Dendritic cell treated with granulocyte-macrophage colony-stimulating factor and Interleukin-4, amounts not matched to agents 40 ng/mL and 50 ng/mL, for 4 days (primary cell): ENCODE results near the gene ADGRB3.

Source experiments
- H3K27ac Mint-ChIP-seq: one replicate; pipeline ENCODE4 v1.8.0; 2022; ENCODE audit warnings: mild to moderate bottlenecking, mixed read lengths
- H3K27me3 Mint-ChIP-seq: one replicate; pipeline ENCODE4 v1.8.0; 2022; ENCODE audit warnings: mild to moderate bottlenecking, mixed read lengths
- H3K36me3 Mint-ChIP-seq: one replicate; pipeline ENCODE4 v1.8.0; 2022; ENCODE audit warnings: low read depth, mixed read lengths
- H3K4me1 Mint-ChIP-seq: one replicate; pipeline ENCODE4 v1.8.0; 2022; ENCODE audit warnings: low read depth, mixed read lengths
- H3K4me3 Mint-ChIP-seq: one replicate; pipeline ENCODE4 v1.8.0; 2022; ENCODE audit warnings: mild to moderate bottlenecking, moderate library complexity, mixed read lengths
- H3K9me3 Mint-ChIP-seq: one replicate; pipeline ENCODE4 v1.8.0; 2022; ENCODE audit warnings: mixed read lengths
- intact Hi-C: fragments of 100-400 bp; cut with micrococcal nuclease; formaldehyde crosslinking; loops from one replicate; pipeline ENCODE4 v1.15.0; 2022

ADGRB3 gene

DNA sequence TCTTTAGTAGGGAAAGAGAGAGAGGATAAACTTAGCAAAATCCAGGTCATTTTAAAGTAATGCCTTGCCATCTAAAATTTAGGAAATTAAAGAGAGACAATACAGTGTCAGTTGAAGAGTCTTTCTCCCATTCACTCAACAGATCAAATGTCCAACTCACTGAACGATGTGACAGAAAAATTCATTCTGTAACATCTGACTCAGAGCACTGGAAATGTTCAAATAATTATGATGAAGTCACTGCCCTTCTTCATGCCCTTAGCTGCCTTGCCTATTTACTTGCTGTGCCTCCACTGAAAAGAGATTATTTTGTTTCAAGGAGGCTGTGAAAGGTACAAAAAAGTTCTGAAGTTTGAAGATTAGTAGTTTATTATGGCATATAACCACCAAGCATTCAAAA lies 434.8 kb downstream of the ADGRB3 start:
- intact Hi-C loops = no loop called here
- no peaks in the 10 kb centered on the region for H3K4me1 Mint-ChIP-seq
- no peak overlapping the region for H3K4me3 Mint-ChIP-seq
- H3K9me3 Mint-ChIP-seq = no peaks in the 10 kb centered on the region
- H3K27ac Mint-ChIP-seq = no peak overlapping the region
- H3K36me3 Mint-ChIP-seq = no peaks in the 10 kb centered on the region
- no peaks in the 10 kb centered on the region for H3K27me3 Mint-ChIP-seq

DNA sequence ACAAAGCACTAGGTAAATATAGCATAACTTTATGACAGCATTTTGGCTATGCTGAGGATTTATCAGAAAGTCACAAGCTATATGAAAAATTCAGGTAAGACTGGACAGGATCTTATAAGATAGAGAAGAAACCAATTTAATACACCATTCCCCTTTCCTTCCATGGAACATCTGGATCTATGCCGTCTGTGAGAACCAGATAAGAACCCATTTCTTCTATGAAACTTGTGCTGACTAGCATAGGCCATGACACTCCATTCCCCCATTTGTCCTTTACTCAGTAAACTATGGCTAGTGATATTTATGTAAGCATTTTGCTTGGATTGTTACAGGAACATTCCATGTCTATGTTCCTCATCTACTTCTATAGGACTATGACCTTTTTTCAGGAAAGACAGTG lies 437.7 kb downstream of the ADGRB3 start:
- Mint-ChIP-seq H3K4me1 (no peaks in the 10 kb centered on the region), H3K4me3 (no peak overlapping the region), H3K27ac (no peak overlapping the region), H3K36me3 (no peaks in the 10 kb centered on the region), H3K27me3 (no peaks in the 10 kb centered on the region), H3K9me3 (no peaks in the 10 kb centered on the region)
- intact Hi-C loops = no loop called here

GRCh38 chr6:69084746-69085335 lies 449.8 kb downstream of the ADGRB3 start:
- Mint-ChIP-seq H3K4me1 (no peaks in the 10 kb centered on the region), H3K27me3 (no peaks in the 10 kb centered on the region), H3K36me3 (no peaks in the 10 kb centered on the region), H3K9me3 (no peaks in the 10 kb centered on the region), H3K27ac (no peak overlapping the region), H3K4me3 (no peak overlapping the region)
- intact Hi-C loops = no loop called here

DNA sequence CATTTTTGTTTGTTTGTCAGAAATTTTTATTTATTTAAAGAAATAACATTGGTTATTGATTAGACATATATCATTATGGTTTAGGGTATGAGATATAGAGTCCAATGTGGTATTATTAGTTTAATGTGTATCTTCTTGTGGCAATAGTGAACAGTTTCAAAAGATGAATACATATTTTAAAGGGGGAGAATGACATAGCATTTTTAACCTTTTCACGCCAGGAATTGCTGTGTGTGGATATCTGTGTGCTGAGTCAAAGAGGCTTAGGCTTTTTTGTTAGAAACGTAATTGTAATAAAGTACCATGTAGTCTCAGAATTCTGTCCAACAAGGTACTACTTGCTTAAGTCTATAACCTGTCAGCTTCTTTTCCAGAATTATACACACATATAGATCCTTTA lies 451.6 kb downstream of the ADGRB3 start:
- Mint-ChIP-seq H3K4me1 (no peaks in the 10 kb centered on the region), H3K9me3 (no peaks in the 10 kb centered on the region), H3K4me3 (no peak overlapping the region), H3K27me3 (no peaks in the 10 kb centered on the region), H3K36me3 (no peaks in the 10 kb centered on the region), H3K27ac (no peak overlapping the region)
- intact Hi-C loops = no loop called here

GRCh38 chr6:69089539-69089938 lies 454.5 kb downstream of the ADGRB3 start:
- intact Hi-C loops = no loop called here
- Mint-ChIP-seq H3K9me3 (no peaks in the 10 kb centered on the region), H3K27me3 (no peaks in the 10 kb centered on the region), H3K27ac (no peak overlapping the region), H3K4me3 (no peak overlapping the region), H3K4me1 (no peaks in the 10 kb centered on the region), H3K36me3 (no peaks in the 10 kb centered on the region)

DNA sequence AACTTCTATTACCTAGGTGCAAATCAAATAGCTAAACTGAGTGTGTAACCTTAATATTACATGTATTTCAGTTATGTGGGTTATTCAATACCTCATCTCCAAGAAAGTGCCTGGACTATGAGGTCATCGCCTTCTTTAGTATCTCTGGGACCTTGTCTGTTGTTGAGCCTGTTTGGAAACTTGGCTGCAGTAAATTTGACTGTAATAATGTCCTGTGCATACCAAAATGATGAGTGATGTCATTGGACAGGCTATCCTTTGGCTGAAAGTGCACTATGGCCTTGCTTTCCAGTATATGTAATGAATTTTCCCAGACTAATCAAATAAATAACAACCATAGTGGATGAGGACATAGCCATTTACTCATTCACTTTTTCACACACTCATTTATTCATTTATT lies 455.1 kb downstream of the ADGRB3 start:
- Mint-ChIP-seq H3K9me3 (no peaks in the 10 kb centered on the region), H3K27ac (no peak overlapping the region), H3K27me3 (no peaks in the 10 kb centered on the region), H3K4me3 (no peak overlapping the region), H3K36me3 (no peaks in the 10 kb centered on the region), H3K4me1 (no peaks in the 10 kb centered on the region)
- intact Hi-C loops = no loop called here

- Mint-ChIP-seq H3K9me3 (peaks cover 13% of the 10 kb centered on the region), H3K36me3 (no peaks in the 10 kb centered on the region), H3K27me3 (no peaks in the 10 kb centered on the region), H3K4me3 (no peak overlapping the region), H3K4me1 (no peaks in the 10 kb centered on the region), H3K27ac (no peak overlapping the region)
- intact Hi-C loops = no loop called here
Measured at GRCh38 chr6:69096681-69097080, 461.6 kb downstream of the ADGRB3 start.

DNA sequence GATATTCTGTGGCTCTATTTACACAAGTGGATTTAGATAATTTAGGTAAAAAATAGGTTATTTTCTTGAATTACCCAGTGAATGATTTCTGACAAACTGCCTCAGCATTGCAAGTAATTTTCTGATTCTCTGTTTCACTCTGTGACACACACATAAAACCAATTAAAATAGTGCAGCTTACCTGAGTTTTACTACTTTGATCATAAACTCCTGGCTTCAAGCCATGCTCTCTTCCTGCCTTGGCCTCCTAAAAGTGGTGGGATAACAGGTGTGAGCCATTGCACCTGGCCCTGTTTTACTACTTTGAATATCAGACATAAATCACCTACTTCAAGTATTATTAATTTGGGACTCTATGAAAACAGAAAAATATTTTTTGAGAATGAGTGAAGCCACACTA lies 462.9 kb downstream of the ADGRB3 start:
- no peaks in the 10 kb centered on the region for H3K4me1 Mint-ChIP-seq
- H3K27ac Mint-ChIP-seq = no peak overlapping the region
- peaks cover 13% of the 10 kb centered on the region for H3K9me3 Mint-ChIP-seq
- no peak overlapping the region for H3K4me3 Mint-ChIP-seq
- H3K36me3 Mint-ChIP-seq = no peaks in the 10 kb centered on the region
- H3K27me3 Mint-ChIP-seq = no peaks in the 10 kb centered on the region
- intact Hi-C loops = no loop called here

DNA sequence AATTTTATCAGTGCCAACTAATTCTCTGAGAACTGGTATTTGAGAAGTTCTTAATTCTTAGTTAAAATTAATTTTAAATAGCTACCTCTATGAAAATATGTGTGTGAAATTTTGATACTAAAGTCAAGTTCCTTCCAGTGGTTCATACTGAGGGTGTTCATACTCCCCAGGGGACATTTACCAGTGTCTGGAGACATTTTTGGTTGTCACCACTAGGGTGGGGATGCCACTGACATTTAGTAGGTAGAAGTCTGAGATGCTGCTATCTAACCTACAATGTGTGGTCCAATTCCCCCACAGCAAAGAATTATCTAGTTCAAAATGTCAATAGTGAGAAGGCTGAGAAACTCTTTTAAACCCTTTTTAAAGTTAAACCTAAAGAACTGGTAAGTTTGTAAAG lies 463.8 kb downstream of the ADGRB3 start:
- H3K4me3 Mint-ChIP-seq = no peak overlapping the region
- H3K36me3 Mint-ChIP-seq = no peaks in the 10 kb centered on the region
- H3K4me1 Mint-ChIP-seq = no peaks in the 10 kb centered on the region
- H3K27me3 Mint-ChIP-seq = no peaks in the 10 kb centered on the region
- no peak overlapping the region for H3K27ac Mint-ChIP-seq
- intact Hi-C loops = no loop called here
- H3K9me3 Mint-ChIP-seq = peaks cover 13% of the 10 kb centered on the region

DNA sequence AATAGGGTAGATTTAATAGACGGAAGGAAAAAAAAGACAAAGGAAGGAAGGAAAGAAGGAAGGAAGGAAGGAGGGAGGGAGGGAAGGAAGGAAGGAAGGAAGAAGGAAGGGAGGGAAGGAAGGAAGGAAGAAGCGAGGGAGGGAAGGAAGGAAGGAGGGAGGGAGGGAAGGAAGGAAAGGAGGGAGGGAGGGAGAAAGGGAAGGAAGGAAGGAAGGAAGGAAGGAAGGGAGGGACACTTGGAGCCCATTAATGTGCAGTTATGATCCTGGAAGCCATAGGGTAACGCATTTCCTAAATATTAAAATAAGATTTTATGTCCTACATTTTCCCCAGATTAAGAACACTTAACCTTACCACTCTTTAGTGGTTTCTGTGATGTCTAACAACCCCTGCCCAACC lies 465.7 kb downstream of the ADGRB3 start:
- Mint-ChIP-seq H3K27me3 (no peaks in the 10 kb centered on the region), H3K9me3 (peaks cover 23% of the 10 kb centered on the region), H3K36me3 (no peaks in the 10 kb centered on the region), H3K4me3 (no peak overlapping the region), H3K4me1 (no peaks in the 10 kb centered on the region), H3K27ac (no peak overlapping the region)
- intact Hi-C loops = no loop called here

DNA sequence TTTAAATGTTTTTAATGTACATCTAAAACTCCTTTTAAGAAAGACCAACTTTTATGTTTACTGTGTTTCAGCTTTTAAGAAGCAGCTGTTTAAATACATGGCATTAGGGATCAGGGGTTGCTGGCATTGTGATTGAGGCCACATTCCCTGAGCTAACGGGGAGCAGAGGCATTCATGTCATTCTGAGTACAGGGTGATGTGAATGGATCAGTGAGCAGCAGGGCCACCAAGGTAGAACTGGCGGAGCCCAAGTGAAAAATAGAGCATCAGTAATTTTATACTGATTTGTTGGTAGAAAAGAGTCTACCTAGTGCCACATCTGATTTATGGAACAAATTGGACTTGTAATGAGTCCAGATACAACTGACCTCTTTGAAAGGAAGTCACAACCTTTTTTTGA lies 467.3 kb downstream of the ADGRB3 start:
- Mint-ChIP-seq H3K4me3 (no peak overlapping the region), H3K27me3 (no peaks in the 10 kb centered on the region), H3K4me1 (no peaks in the 10 kb centered on the region), H3K9me3 (peaks cover 23% of the 10 kb centered on the region), H3K36me3 (no peaks in the 10 kb centered on the region), H3K27ac (no peak overlapping the region)
- intact Hi-C loops = no loop called here

DNA sequence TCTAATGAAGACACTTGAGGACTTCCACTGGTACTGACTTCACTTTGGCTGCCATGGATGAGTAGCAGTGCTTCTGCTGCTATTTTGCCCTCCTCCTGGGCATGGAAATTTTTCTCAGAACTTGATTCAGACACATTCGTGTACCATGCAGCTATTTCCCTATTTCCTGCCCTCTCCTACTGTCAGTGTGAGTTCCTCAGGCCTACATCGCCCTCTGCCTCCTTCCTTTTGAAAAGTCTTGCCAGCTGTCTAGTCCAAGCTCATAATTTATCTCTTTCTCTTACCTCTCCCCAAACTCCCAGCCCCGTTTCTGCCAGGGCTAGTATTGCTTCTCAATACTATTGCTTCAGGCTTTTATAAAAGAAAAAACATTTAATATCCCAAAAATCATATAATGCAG lies 470.2 kb downstream of the ADGRB3 start:
- H3K36me3 Mint-ChIP-seq = no peaks in the 10 kb centered on the region
- H3K27ac Mint-ChIP-seq = no peak overlapping the region

GRCh38 chr6:69106511-69106910 lies 471.4 kb downstream of the ADGRB3 start:
- Mint-ChIP-seq H3K27me3 (no peaks in the 10 kb centered on the region), H3K4me1 (no peaks in the 10 kb centered on the region), H3K4me3 (no peak overlapping the region), H3K27ac (no peak overlapping the region), H3K9me3 (peaks cover 10% of the 10 kb centered on the region), H3K36me3 (no peaks in the 10 kb centered on the region)
- intact Hi-C loops = no loop called here

More for the DNA sequence above, 470.2 kb downstream of the ADGRB3 start:
- Mint-ChIP-seq H3K27me3 (no peaks in the 10 kb centered on the region), H3K4me1 (no peaks in the 10 kb centered on the region), H3K9me3 (peaks cover 21% of the 10 kb centered on the region), H3K4me3 (no peak overlapping the region)
- intact Hi-C loops = no loop called here

DNA sequence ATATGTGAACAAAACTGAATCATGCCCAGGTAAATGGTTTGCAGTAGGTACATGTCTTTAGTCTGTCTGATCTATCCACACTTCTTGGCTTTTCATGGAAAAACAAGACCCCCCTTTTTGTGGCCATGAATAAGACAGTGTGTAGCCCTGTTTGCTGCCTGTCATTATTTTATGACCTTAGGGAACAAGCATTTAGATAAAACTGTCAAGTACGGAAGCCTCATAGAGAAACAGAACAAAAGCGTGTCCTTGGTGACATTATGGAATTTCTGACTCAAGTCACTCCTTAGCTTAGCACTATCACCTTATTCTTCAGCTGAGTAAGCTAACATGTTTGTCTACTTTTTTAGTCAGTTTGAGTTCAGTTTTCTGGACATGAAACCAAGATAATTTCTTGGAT lies 476.2 kb downstream of the ADGRB3 start:
- Mint-ChIP-seq H3K4me3 (no peak overlapping the region), H3K27me3 (no peaks in the 10 kb centered on the region), H3K36me3 (no peaks in the 10 kb centered on the region), H3K4me1 (no peaks in the 10 kb centered on the region), H3K9me3 (no peaks in the 10 kb centered on the region), H3K27ac (no peak overlapping the region)
- intact Hi-C loops = no loop called here

DNA sequence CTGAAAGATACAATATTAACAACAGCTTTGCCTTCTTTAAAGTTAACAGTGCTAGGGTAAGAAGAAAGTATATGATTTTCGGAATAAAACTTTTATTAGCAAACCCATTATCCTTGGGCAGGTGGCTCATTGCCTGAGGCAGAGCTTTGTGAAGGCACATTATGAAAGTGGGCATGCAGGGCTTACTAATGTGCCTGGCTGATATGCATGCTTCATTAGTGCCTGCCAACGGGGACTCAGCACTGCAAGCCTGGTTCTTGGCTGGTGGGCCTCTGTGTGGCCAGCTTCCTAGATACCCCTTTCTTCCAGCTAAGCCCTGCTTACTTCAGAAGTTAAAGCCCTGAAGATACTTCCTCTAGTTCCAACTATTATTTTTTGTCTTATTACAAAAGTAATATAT lies 481.6 kb downstream of the ADGRB3 start:
- no peaks in the 10 kb centered on the region for H3K4me1 Mint-ChIP-seq

More for the DNA sequence above, 481.6 kb downstream of the ADGRB3 start:
- Mint-ChIP-seq H3K27ac (no peak overlapping the region), H3K27me3 (no peaks in the 10 kb centered on the region), H3K4me3 (no peak overlapping the region), H3K36me3 (no peaks in the 10 kb centered on the region), H3K9me3 (peaks cover 21% of the 10 kb centered on the region)
- intact Hi-C loops = no loop called here
